HCT116 (cell line): ENCODE results near the gene TRIAP1. TPM values are rescaled to one million over a fixed set of nuclear protein-coding genes. Genes with fewer than 3 reads are reported as not detected.

Experiments
- ATAC-seq: fragments of 200-7000 bp; cut with Tn5 transposase; 2 replicates; pipeline ENCODE4 v1.9.1; 2020; ENCODE audit warnings: mild to moderate bottlenecking, moderate library complexity
- BruUV-seq: library from RNA; stranded (reverse); fragments of 400-500 nt; replicated peaks from 2 replicates; lab custom pipeline; 2021; lab: Mats Ljungman, UMichigan
- CTCF ChIA-PET: fragments of 300-600 bp; sonication (Branson Sonifier 250); formaldehyde crosslinking; loops from one replicate; lab custom pipeline; 2021; ENCODE audit warnings: antibody characterized with exemption; lab: Charles Lee
- POLR2A ChIA-PET: fragments of 300-600, 350-600 bp; sonication (Branson Sonifier 250); formaldehyde crosslinking; loops from one replicate; lab custom pipeline; 2021; ENCODE audit warnings: antibody characterized with exemption; lab: Charles Lee
- RAD21 ChIA-PET, 2 experiments: fragments of 300-600 bp; sonication (Branson Sonifier 250); formaldehyde crosslinking; loops; one replicate each; lab custom pipeline; 2023; ENCODE audit warnings: low total read pairs in 2 of 2; ENCODE audit not compliant: uncharacterized antibody in 2 of 2, unreplicated experiment in 2 of 2, low non-redundant PET in 1 of 2; lab: Charles Lee
- DNase-seq: peaks from one replicate; pipeline ENCODE4 v3.0.0-alpha.2; 2010; ENCODE audit warnings: low read depth, low spot score
- H2AFZ ChIP-seq: fragments of 200-600 bp; shearing (Covaris generic), sonication (generic); 2 replicates; pipeline ENCODE4 v1.6.1; 2017; ENCODE audit warnings: low read depth, mixed run types, mixed read lengths, antibody characterized with exemption, low read length; ENCODE audit not compliant: poor library complexity, severe bottlenecking
- H3K27ac ChIP-seq: 2 replicates; pipeline ENCODE4 v1.5.1; 2012; ENCODE audit warnings: low read depth, low read length
- H3K27me3 ChIP-seq: fragments of 200-600 bp; sonication (generic); 2 replicates; pipeline ENCODE4 v1.6.1; 2016; ENCODE audit warnings: mixed run types, low read length, mixed read lengths; ENCODE audit not compliant: insufficient read depth
- H3K36me3 ChIP-seq, 2 experiments: fragments of 200-500 bp in 1 of 2; fragments of 200-600 bp in 1 of 2; sonication (Bioruptor generic) in 1 of 2; sonication (generic) in 1 of 2; 2 replicates each; pipeline versions ENCODE4 v1.5.1 to v1.6.1; 2014 to 2016; ENCODE audit warnings: low read length in 2 of 2, inconsistent platforms in 1 of 2, mixed read lengths in 1 of 2, mixed run types in 1 of 2; ENCODE audit not compliant: insufficient read depth in 2 of 2, control insufficient read depth in 1 of 2
- H3K4me1 ChIP-seq, 2 experiments: fragments of 200-600 bp in 1 of 2; sonication (generic) in 1 of 2; 2 replicates each; pipeline versions ENCODE4 v1.5.1 to v1.6.1; 2012 to 2017; ENCODE audit warnings: low read length in 2 of 2, inconsistent platforms in 1 of 2, mild to moderate bottlenecking in 1 of 2, mixed read lengths in 1 of 2, mixed run types in 1 of 2, moderate library complexity in 1 of 2; ENCODE audit not compliant: insufficient read depth in 2 of 2, control insufficient read depth in 1 of 2
- H3K4me2 ChIP-seq: fragments of 200-600 bp; sonication (generic); 2 replicates; pipeline ENCODE4 v1.6.1; 2017; ENCODE audit warnings: mixed run types, low read length, mixed read lengths
- H3K4me3 ChIP-seq, 2 experiments: fragments of 200-600 bp in 1 of 2; sonication (generic) in 1 of 2; replicated peaks in 1 of 2; 2 replicates each; pipeline ENCODE4 v1.5.1; 2011 to 2016; ENCODE audit warnings: low read length in 2 of 2, control low read depth in 1 of 2, low read depth in 1 of 2, mild to moderate bottlenecking in 1 of 2, mixed read lengths in 1 of 2, mixed run types in 1 of 2
- H3K79me2 ChIP-seq: fragments of 200-600 bp; sonication (generic); 2 replicates; pipeline ENCODE4 v1.6.1; 2017; ENCODE audit warnings: mild to moderate bottlenecking, mixed run types, low read length, moderate library complexity, mixed read lengths; ENCODE audit not compliant: insufficient read depth
- H3K9ac ChIP-seq: fragments of 200-600 bp; sonication (generic); 2 replicates; pipeline ENCODE4 v1.6.1; 2016; ENCODE audit warnings: low read length, mixed read lengths
- H3K9me2 ChIP-seq: fragments of 200-600 bp; sonication (generic), shearing (Covaris generic); 2 replicates; pipeline ENCODE4 v1.6.1; 2017; ENCODE audit warnings: mixed run types, mild to moderate bottlenecking, moderate library complexity; ENCODE audit not compliant: insufficient read depth
- H3K9me3 ChIP-seq, 2 experiments: fragments of 200-500 bp in 1 of 2; fragments of 200-600 bp in 1 of 2; sonication (Bioruptor generic) in 1 of 2; sonication (generic) in 1 of 2; 2 replicates each; pipeline ENCODE4 v1.6.1; 2014 to 2017; ENCODE audit warnings: low read length in 2 of 2, mixed read lengths in 2 of 2, inconsistent platforms in 1 of 2, low read depth in 1 of 2, mild to moderate bottlenecking in 1 of 2, mixed run types in 1 of 2, moderate library complexity in 1 of 2; ENCODE audit not compliant: control insufficient read depth in 1 of 2, insufficient read depth in 1 of 2
- H4K20me1 ChIP-seq: fragments of 200-600 bp; sonication (generic), shearing (Covaris generic); 2 replicates; pipeline ENCODE4 v1.6.1; 2017; ENCODE audit warnings: mixed run types, mild to moderate bottlenecking, moderate library complexity; ENCODE audit not compliant: insufficient read depth
- EGR1 ChIP-seq: IDR thresholded peaks from 2 replicates; pipeline ENCODE4 v1.6.1; 2012; ENCODE audit warnings: low read depth
- EZH2 ChIP-seq: fragments of 200-600 bp; sonication (generic); IDR thresholded peaks from 2 replicates; pipeline ENCODE4 v1.6.1; 2017; ENCODE audit warnings: antibody characterized with exemption, mixed run types
- EZH2phosphoT487 ChIP-seq: fragments of 200-600 bp; IDR thresholded peaks from 2 replicates; pipeline ENCODE4 v1.6.1; 2018; ENCODE audit warnings: antibody characterized with exemption, borderline replicate concordance
- FOSL1 ChIP-seq: IDR thresholded peaks from 2 replicates; pipeline ENCODE4 v1.6.1; 2012; ENCODE audit warnings: low read depth
- JUND ChIP-seq: IDR thresholded peaks from 2 replicates; pipeline ENCODE4 v1.6.1; 2012
- POLR2AphosphoS5 ChIP-seq: IDR thresholded peaks from 2 replicates; pipeline ENCODE4 v1.6.1; 2011; ENCODE audit warnings: mild to moderate bottlenecking, low read depth, low read length, moderate library complexity
- RAD21 ChIP-seq: IDR thresholded peaks from 2 replicates; pipeline ENCODE4 v1.6.1; 2012; ENCODE audit warnings: low read depth, mild to moderate bottlenecking
- SIN3A ChIP-seq: IDR thresholded peaks from 2 replicates; pipeline ENCODE4 v1.6.1; 2012; ENCODE audit warnings: low read depth
- YY1 ChIP-seq: IDR thresholded peaks from 2 replicates; pipeline ENCODE4 v1.6.1; 2011; ENCODE audit warnings: low read length, low read depth, moderate library complexity, mild to moderate bottlenecking; ENCODE audit not compliant: insufficient replicate concordance; ENCODE audit errors: extremely low read depth
- ZBTB33 ChIP-seq: IDR thresholded peaks from 2 replicates; pipeline ENCODE4 v1.6.1; 2011; ENCODE audit warnings: mild to moderate bottlenecking, low read length, moderate library complexity; ENCODE audit not compliant: insufficient replicate concordance; ENCODE audit errors: extremely low read depth
- ZFX ChIP-seq: fragments of 450-650 bp; IDR thresholded peaks from 2 replicates; pipeline ENCODE4 v1.6.1; 2017
- intact Hi-C: fragments of 100-400 bp; cut with micrococcal nuclease; formaldehyde crosslinking; loops from 2 replicates; pipeline ENCODE4 v1.10.0; 2022
- total RNA-seq: library from RNA; stranded (reverse); gene quantifications from one replicate; pipeline ENCODE4 v1.2.1, GENCODE V29; 2021; ENCODE audit not compliant: unreplicated experiment
- TF ChIP-seq, protein P1 (sequence below): IDR thresholded peaks from 2 replicates; pipeline ENCODE4 v1.6.1; 2012

The TRIAP1 gene
- total RNA-seq, 1 experiment from 2014 or later: 40.3 TPM

DNA sequence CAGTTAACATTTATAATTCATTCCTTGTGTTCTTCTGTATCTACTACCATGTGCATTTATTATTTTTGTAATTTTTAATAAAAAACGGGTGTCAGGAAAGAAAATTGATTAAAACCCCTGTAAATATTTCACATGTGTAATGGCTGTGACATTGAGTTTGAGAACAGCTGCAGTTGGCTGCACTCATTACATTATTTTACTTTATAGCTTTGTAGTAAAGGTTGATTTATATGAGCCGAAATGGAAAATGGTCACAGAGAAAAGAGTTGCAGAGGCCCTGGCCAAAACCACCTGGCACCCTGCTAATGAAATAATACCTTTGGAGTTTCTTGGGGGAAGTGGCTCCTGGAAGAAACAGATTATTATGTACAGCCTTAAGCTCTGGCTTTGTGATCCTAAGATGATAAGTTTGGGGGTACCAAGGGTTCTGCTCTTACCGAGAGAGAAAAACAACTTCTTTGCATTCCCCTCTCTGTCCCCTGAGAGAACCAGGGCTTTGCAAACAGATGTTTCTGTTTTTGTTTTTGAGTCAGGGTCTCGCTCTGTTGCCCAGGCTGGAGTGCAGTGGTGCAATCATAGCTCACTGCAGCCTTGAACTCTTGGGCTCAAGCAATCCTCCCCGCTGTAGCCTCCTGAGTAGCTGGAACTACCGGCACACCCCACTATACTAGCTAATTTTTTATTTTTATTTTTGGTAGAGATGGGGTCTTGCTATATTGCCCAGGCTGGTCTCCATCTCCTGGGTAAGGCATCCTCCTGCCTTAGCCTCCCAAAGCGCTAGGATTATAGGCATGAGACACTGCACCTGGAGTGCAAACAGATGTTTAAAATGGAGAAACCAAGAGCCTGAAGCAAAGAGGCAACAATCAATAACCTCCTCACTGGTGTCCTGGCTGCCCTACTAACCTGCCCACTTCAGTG is 40.0 kb upstream of the TRIAP1 start (continued):
- no peak for TF ChIP-seq ZBTB33
- TF ChIP-seq, protein P1, sequence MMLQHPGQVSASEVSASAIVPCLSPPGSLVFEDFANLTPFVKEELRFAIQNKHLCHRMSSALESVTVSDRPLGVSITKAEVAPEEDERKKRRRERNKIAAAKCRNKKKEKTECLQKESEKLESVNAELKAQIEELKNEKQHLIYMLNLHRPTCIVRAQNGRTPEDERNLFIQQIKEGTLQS: no peak
- no peak for TF ChIP-seq ZFX

- ATAC-seq: no peak
- TF ChIP-seq, protein P1: no peak
- TF ChIP-seq YY1: no peak
- TF ChIP-seq POLR2AphosphoS5: no peak
- no peak for TF ChIP-seq JUND
- no peak for TF ChIP-seq SIN3A
- no peak for TF ChIP-seq EZH2
- no peak for TF ChIP-seq EGR1
- TF ChIP-seq EZH2phosphoT487: no peak
- TF ChIP-seq FOSL1: no peak
- no peak for TF ChIP-seq RAD21
- TF ChIP-seq, all 23 proteins: peak for 0
- no peak overlapping the region for H3K4me3 ChIP-seq
- ChIA-PET POLR2A (interaction anchor here (1.0 to 1.3 kb wide), 2 partner anchors 9 to 12 kb away, joined by 3 read pairs; partner anchors contain the start of gene DYNLL1), RAD21 (no interaction called here), CTCF (no interaction called here)
- no peak overlapping the region for H3K9ac ChIP-seq
- H3K79me2 ChIP-seq: no peaks in the 10 kb centered on the region
- H3K4me2 ChIP-seq: no peak overlapping the region
- H3K4me1 ChIP-seq: no peaks in the 10 kb centered on the region
- no peak overlapping the region for H2AFZ ChIP-seq
- intact Hi-C loops: no loop called here
- no peak overlapping the region for H3K27ac ChIP-seq
- no peaks in the 10 kb centered on the region for H3K27me3 ChIP-seq
- DNase-seq: no peak
- H3K36me3 ChIP-seq: no peaks in the 10 kb centered on the region
- H3K9me3 ChIP-seq: no peaks in the 10 kb centered on the region
- no peaks in the 10 kb centered on the region for H4K20me1 ChIP-seq
- BruUV-seq: no TSS peak
- no peaks in the 10 kb centered on the region for H3K9me2 ChIP-seq
Observed at GRCh38 chr12:120483621-120484020, 37.4 kb upstream of the TRIAP1 start.
